NCI-H2107 treated with DMSO at 0.1 percent for 48 hours (cell line): ENCODE results near the gene SPOUT1.
A peak's percentile ranks its signal among the peaks of the same experiment; 100 is the strongest.
"Not testable (repeated sequence)": the region's sequence is repeated elsewhere in the genome, so short reads cannot be mapped to it uniquely, and the experiment has no call there.

Experiments
- DNase-seq: peaks from one replicate; lab custom pipeline; 2025; ENCODE audit not compliant: unreplicated experiment; lab: John Stamatoyannopoulos, UW

Gene SPOUT1

DNA sequence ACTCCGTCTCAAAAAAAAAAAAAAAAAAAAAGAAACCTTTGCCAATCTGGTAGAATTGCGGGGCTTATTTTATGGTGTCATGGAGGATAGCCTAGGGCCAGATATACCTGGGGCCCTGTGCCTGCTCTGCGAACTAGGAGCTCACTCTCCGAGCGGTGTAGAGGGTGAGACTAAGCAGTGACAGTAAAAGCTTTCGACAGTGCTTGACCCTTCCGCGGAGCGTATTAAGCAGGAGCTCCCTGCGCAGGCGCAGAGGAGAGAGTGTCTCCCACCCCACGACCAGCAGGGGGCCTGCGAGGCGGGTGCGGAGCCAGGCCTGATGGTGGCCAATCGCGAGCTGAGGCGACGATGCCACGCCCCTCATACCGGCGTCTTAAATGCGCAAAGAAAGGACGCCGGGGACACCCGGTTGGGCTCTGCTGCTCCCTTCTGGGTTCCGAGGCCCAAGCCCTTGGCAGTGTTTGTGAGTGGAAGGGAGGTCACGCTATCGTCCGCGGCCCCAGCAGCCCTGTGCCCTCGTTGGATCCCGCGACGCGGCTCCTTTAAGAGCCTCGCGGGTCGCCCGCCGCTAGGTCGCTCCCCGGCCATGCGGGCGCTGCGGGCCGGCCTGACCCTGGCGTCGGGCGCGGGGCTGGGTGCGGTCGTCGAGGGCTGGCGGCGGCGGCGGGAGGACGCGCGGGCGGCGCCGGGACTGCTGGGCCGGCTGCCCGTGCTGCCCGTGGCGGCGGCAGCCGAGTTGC, 11.3 kb downstream of the SPOUT1 start, which contains the start of gene ENDOG:
TSS of gene ENDOG (plus strand) at position 402 of the 740 bp plus-strand sequence. CDS start at position 587, 185 bp downstream.
- peak; percentile 78 for DNase-seq

DNA sequence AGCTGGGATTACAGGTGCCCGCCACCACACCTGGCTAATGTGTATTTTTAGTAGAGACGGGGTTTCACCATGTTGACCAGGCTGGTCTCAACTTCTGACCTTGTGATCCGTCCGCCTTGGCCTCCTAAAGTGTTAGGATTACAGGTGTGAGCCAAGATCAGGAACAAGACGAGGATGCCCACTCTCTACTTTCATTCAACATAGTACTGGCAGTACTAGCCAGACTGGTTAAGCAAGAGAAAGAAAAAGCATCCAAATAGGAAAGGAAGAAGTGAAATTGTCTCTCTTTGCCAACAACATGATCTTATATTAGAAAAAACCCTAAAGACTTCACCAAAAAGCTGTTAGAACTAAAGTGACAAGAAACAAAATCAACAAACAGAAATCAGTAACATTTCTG, 18.7 kb downstream of the SPOUT1 start:
- DNase-seq, result no peak

DNA sequence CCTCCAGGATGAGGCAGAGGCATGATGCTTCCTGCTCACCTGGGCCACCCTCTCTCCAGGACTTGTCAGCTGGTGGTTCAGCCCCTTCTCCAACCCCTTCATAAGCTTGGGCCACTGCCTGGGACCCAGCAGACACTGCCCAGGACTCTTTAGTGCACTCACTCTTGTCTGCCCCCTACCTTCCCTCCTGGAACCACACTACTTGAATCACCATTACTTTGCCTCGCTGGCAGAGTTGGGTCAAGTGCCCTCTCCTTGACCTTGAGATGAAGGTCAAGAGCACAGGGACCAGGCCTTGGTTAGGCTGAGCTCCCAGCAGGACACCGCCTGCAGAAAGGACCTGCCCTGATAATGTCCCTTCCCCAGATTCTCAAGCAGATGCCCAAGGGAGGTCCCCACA, 19.8 kb downstream of the SPOUT1 start:
- no peak for DNase-seq

DNA sequence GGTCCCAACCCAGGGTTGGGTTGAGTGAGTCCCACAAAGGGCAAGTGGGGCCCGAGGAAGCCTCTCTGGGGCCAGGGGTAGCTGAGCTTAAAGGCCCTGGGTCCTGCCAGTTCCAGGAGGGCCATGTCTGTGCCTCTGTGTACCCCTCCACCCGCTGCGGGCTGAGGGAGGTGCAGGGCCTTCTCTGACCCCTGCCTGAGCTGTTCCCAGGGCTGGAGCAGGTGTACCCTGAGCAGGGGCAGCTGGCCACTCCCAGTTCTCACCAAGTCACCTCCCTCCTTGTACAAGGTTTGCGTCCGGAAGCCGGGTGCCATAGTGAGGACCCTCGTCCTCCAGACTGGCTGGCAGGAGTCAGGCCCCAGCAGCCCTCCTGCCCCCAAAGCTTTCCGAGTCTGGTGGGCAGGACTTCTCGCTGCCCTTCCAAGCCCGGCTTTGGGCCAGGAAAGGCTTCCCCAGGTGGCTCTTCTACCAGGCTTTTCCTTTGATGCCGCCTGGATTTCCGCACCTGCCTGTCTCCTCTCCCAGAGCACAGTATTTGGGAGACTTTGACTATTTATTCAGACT, 20.5 kb downstream of the SPOUT1 start:
- no peak for DNase-seq

DNA sequence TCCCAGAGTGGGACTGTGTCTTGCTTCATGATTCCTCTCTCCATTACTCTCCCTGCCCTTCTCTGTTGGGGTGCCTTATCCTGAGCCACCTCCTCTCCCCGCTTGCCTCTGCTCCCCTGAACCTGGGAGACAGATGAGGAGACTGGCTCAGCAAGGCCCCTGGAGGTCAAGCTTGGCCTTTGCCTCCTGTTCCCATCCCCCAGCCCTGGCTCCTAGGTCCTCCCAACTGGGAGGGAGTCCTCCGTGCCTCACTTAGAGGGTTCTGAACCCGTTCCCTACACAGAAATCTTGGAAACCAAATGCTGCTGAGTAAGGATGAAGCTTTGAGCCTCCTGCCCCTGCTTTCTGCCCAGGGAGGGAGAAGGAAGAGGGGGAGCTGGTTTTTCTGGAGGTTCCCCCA, 21.1 kb downstream of the SPOUT1 start:
- no peak for DNase-seq

DNA sequence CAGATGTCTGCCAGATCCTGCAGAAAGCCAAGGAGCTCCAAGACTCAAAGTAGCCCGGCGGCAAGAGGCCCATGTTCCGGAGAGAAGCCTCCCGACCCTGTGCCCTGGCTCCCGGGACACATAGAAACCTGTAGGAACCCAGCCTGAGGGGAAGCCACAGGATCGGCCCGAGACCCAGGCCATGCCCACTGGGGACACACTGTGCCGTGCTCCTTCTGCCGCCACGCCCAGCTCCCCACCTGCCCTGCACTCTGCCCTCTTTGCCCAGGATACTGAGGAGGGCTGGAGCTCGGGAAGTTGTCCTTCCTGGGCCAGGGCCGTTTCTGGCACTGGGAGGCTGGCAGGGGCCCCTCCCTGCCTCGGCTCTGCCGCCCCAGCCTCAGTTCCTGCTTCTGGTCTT, 21.8 kb downstream of the SPOUT1 start:
- no peak for DNase-seq

DNA sequence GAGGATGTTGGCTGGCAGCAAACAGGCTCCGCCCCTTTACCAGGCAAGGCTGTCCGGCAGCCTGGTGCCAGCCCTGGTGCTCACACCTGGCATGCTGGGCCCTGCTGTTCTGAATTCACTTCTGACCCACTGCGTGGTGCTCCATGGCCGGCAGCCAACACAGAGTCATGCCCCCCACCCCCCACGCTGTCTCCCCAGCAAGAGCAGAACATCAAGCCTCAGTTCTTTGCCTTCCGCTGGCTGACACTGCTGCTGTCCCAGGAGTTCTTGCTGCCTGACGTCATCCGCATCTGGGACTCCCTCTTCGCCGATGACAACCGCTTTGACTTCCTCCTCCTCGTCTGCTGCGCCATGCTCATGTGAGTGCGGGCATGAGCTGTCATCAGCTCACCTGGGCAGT, 23.9 kb downstream of the SPOUT1 start:
- no peak for DNase-seq

DNA sequence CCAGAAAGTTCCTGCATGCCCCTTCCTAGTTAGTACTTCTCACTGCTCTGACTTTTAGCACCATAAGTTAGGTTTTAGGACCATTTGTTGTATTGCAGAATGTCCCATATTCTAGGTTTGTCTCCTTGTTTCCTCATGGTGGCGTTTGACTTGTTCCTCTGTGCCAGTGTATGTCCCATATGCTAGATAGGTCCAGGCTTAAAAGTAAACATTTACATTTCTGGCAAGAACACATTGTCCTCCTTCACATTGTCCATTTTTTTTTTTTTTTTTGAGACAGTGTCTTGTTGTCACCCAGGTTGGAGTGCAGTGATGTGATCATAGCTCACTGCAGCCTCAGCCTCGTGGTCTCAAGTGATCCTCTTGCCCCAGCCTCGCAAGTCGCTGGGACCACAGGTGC, 27.1 kb downstream of the SPOUT1 start:
- DNase-seq, result no peak

DNA sequence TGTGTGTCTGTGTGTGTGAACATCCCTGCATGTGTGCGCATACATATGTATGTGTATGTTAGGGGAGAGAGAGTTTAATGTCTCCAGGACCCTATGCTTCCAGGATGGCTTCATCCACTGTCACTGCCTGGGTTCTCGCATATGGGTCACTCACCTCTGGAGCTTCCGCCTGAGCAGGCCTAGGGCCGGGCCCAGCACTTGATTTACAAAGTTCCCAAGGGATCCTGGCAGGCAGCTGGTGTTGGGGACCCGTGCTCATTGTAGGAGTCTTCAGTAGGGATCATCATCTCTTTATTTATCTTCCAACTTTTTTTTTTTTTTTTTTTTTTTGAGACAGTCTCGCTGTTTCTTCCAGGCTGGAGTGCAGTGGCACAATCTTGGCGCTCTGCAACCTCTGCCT, 29.5 kb downstream of the SPOUT1 start:
- no peak for DNase-seq

DNA sequence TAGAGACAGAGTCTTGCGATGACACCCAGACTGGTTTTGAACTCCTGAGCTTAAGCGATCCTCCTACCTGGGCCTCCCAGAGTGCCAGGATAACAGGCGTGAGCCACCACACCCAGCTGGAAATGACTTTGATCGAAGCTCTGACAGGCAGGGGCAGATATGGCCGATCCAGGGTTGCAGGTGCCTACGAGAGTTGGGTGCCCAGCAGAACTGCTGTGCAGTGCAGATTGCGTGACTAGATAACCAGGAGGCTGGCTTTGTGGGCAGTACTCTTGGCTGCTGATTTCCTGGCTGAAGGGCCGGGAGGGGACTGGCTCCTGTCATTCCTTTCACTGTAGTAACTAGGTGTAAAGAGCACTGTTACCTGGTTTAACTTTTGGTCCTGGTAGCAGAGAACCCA, 30.7 kb downstream of the SPOUT1 start:
- DNase-seq, result no peak

DNA sequence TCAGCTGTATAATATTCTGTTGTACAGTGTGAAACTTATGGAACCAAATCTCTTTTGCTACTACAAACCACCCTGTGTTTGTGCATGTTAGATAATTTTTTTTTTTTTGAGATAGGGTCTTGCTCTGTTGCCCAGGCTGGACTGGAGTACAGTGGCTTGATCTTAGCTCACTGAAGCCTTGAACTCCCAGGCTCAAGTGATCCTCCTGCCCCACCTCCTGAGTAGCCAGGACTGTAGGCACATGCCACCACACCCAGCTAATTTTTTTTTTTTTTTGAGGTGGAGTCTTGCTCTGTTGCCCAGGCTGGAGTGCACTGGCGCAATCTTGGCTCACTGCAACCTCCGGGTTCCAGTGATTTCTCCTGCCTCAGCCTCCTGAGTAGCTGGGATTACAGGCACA, 34.6 kb downstream of the SPOUT1 start:
- DNase-seq, result not testable (repeated sequence)

DNA sequence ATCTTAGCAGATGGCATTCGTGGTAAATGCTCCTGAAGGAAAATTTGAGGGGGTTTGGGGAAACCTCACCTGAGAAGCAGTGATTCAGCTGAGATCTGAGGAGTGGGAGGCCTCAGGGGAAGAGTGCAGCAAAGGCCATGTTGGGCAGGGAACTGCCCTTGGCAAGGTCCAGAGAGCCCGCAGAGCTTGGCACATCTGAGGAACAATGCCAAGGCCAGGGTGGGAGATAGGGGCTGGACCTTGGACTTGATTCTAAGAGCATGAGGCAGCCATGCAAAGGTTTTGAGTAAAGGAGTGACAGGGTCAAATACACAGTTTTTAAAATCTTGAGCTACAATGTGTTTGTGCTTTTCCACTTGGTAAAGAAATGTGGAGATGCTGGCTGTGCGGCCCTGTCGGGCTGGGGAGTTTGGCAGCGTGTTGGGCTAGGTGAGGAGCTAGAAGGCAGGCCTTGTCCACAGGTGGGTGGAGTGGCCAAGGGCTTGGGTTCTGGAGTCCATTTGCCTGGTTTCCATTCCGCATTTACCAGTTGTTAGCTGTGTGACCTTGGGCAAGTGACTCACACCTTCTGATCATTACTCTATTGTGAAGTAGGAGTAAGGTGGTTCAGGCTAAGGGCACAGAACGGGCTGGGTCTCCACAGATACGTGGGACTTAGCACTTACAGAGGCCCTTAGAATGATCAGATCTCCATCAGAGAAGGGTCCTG, 36.5 kb downstream of the SPOUT1 start:
- DNase-seq, result no peak

DNA sequence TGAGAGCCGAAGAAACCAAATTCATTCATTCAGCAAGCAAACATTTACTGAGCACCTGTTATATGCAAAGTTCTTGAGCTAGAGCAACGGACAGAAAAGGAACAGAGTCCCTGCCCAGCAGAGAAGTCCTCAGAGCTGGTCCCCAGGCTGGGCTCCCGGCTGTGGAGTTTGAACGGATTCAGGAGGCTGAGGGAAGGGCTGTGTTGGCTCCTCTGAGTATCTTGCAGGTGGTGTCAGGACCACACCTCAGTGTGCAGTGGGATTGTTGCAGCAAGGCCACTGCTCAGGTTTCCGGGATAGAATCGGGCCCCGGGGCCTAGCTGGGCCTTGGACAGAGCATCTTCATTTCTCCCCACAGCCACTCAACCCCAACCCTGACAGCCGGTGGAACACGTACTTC, 37.5 kb downstream of the SPOUT1 start:
- DNase-seq, result no peak

DNA sequence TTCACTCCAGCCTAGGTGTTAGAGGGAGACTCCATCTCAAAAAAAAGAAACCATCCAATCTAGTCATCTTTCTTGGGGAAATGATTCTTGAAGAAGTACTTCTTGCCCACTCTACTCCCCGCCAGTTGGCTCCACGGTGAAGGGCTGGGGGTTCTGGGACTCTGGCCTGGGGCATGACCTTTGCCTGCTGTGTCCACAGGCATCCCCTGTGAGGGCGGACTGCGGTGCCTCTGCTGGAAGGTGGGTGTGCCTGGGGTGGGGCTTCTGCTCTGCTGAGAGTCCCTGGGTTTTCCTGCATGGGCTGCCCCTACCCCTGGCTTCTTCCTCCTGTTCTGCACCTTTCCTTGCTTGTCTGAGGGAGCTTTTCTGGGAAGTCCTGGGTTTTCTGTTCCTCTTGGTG, 39.1 kb downstream of the SPOUT1 start:
- no peak for DNase-seq

DNA sequence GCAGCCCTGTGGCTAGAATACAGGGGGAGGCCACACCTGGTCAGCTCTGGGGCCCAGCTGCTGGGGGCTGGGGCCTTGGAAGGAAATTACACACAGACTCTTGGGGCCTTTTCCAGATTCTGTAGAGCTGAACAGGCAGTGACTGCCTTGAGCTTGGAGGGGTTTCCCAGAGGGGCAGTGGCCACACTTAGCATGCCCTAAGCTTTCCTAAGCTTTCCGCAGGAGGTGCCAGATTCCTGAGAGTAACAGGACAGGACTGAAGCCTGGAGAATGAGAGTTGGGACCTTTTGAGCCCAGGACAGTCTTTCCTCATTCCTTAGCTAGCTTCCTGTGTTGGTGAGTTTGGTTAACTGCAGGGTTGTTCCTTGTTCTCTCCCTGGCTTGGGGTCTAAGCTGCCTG, 41.1 kb downstream of the SPOUT1 start:
- DNase-seq, result no peak

DNA sequence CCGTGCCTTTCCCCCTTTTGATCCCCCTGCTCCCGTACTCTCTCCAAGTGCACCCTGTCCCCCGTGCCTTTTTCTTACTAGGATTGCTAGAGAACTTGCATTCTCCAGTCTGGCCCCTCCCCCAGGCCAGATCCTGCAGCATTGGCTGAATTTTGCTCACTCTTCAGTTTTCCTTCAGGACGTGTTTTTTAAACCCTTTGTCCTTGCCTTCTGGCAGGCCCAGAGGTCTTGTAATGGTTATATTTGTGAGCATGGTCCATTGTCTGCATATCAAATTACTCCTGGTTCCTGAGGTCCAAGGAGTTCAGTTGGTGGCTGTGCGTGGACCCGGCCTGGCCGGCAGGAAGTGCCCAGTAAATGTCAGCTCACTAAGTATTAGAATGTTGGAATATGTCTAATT, 41.9 kb downstream of the SPOUT1 start:
- no peak for DNase-seq

DNA sequence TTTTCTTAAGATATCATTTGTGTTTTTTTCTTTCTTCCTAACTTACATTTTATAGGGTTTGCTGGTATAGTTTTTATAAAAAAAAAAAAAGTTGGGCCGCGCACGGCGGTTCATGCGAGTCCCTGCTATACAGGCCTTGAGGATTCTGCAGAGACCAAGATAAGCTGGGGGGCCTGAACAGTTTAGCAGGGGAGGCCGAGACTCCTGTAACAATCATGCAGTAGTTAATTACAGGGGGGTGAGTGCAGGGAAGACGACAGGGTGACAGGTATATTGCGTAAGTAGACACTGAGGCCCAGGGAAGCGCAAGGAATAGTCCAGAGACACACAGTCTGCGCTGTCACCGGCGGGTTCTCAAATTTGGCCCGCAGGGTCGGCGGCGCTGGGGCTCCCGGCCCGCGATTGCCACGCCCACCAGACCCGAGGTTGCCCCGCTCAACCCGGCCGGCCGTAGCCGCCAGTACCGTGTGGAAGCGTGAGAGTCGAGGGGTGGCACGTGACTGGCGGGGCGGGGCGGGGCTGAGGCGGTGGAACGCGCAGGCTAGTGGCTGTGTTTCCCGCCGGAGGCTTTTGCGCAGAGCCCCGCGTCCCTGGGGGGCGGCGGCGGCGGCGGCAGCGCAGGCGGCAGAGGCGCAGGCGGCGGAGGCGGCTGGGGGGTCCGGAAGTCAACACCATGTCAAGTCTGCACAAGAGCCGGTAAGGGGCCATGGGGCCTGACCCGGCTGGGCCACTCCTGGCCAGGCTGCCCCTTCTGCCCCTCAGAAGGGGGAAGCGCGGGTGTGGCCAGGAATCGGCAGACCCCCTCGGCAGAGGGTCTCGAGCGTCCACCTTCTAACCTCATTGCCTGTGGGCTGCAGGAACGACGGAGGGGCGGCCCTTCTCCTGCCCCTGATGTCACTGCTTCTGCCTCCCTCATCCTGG, 42.7 kb downstream of the SPOUT1 start, which contains the start of gene TBC1D13:
TSS of gene TBC1D13 (plus strand) at position 573 of the 921 bp plus-strand sequence. CDS start at position 674, 101 bp downstream.
- peak; percentile 46 for DNase-seq

DNA sequence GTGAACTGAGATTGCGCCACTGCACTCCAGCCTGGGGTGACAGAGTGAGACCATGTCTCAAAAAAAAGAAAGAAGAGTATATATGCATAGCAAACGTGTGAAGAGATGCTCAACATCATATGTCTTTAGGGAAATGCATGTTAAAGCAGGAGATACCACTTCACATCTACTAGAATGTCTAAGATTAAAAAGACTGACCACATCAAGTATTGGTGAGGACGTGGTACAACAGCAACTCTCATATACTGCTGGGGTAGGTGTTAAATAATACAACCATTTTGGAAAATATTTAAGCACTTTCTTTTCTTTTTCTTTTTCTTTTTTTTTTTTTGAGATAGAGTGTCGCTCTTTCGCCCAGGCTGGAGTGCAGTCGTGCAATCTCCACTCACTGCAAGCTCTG, 44.2 kb downstream of the SPOUT1 start:
- no peak for DNase-seq

DNA sequence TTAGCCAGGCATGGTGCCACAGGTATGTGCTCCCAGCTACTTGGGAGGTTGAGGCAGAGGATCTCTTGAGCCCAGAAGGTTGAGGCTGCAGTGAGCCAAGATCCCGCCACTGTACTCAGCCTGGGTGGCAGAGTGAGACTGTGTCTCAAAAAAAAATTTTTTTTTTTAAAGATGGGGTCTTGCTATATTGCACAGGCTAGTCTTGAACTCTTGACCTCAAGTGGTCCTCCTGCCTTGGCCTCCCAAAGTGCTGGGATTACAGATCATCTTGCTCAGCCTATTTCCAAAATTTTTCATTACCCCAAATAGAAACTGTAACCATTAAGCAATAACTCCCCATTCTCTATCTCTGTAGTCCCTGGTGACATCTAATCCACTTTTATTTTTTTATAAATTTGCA, 46.9 kb downstream of the SPOUT1 start:
- DNase-seq, result no peak

DNA sequence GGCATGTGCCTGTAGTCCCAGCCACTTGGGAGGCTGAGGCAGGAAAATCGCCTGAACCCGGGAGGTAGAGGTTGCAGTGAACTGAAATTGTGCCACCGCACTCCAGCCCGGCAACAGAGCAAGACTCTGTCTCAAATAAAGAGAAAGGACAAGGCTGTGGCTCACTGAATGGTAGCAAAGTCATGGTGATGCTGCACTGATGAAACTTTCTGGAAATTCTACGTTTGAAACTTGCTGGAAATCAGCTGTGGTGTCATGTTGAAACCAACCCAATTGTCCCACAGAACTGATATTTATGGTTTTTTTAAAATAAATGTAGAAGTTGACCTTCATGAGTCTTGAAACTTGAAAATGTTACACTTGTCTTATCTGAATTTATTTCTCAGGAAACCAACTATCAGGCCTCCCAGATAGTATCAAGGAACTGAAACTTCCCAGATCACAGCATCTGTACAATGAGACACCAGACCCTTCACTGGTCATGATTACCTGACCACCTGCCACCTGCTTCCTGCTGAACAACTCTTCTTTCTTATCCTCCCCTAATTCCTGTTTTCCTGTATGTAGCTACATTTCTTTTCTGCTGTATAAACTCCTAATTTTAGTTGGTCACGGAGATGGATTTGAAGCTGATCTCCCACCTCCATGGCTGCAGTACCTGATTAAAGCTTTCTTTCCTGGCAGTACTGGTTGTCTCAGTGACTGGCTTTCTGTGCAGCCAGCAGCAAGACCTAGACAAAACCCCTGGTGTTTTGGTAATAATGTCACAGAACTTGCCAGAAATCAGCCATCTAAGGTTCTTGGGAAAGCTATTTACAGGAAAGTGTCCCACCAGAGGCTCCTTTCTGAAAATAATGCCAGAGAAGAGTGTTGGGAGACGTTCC, 48.2 kb downstream of the SPOUT1 start:
- DNase-seq, result no peak
